ENCODE measurements around the gene GRIN3A.

DNA sequence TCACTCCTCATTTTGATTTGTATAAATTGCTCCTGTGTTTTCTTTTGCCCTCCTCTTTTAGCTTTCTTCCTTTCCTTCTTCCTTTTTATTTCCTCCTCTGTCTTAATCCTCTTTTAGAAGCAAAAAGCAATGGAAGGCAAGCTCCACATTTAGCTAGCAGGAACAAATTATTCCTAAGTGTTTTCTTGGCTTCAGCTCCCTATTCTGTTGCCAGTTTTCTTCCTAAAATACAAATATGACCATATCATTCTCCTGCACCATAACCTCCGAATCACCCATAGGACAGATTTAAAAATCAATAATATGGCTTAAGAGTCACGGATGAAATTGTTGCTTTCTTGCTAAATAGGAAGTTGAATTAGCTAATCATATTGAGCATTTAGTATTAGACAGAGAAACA is 49.4 kb downstream of the GRIN3A start:
- no peak for TF ChIP-seq POLR2A (IDR thresholded peaks at IDR 0.05; ENCODE audit: low read length)
- TF ChIP-seq GATA1 (IDR thresholded peaks at IDR 0.05; ENCODE audit: low read depth, low read length): no peak

All from erythroblast (primary cell).